ENCODE measurements around the gene PCED1B.
"Not testable (repeated sequence)": the region's sequence is repeated elsewhere in the genome, so short reads cannot be mapped to it uniquely, and the experiment has no call there.

Gene PCED1B

GRCh38 chr12:47095446-47096236 lies 16.2 kb downstream of the PCED1B start:
- DNase-seq: peak; percentile 96

DNA sequence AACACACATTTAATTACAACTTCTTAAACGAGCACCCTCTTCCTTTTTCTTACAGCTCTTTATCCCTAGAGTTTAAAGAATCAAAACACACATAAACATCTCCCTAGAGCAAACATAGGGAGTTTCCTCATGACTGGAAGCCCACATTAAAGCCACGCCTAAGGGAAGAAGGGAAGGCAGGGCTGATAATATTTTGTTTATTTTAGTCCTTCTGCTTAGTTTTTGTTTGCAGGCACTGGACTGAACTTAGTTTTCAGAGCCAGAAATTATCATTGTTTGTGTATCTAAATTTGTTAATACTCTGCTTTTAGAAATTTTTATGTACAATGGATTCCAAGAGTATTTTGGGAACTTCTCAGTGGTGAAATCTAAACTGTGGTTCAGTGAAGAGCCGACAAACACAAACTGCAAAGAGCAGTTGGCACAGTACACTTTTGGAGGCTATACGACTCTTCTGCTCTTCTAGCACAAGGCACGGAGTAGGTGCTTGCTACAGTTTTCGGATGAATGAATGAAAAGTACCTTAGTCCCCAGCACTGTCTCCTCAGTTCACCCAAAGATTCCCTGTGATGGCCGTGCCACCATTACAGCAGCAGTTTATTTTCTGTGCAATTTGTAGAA lies 18.0 kb downstream of the PCED1B start:
- DNase-seq: peak; percentile 43

- DNase-seq: no peak
Observed at GRCh38 chr12:47098099-47098498, 18.7 kb downstream of the PCED1B start.

DNA sequence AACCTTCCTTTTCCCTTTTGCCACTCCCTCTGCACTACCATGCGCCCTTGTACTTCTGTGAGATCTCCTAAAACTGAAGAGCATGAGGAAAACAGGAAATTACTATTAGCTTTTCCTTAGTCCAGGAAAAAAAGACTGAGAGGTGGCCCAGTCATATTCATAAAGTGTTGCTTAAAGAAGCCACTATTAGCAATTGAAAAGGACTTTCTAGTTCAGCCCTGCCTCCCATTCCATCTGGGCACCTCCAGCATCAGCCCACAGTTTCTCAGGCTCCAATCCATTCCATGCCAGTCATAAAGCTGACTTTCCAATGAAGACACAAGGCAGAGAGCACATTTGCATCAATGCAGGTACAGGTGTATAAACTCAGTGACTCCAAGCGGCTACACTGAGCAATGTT lies 20.2 kb downstream of the PCED1B start:
- no peak for DNase-seq

- DNase-seq: no peak
Observed at GRCh38 chr12:47100160-47100559, 20.7 kb downstream of the PCED1B start.

- no peak for DNase-seq
Observed at GRCh38 chr12:47102406-47102805, 23.0 kb downstream of the PCED1B start.

GRCh38 chr12:47102845-47103651 lies 23.6 kb downstream of the PCED1B start:
- DNase-seq: peak; percentile 77

- DNase-seq: no peak
Observed at GRCh38 chr12:47105914-47106674, 26.7 kb downstream of the PCED1B start.

GRCh38 chr12:47107446-47107845 lies 28.0 kb downstream of the PCED1B start:
- no peak for DNase-seq

- DNase-seq: no peak
Observed at GRCh38 chr12:47107926-47108325, 28.5 kb downstream of the PCED1B start.

- DNase-seq: no peak
Observed at GRCh38 chr12:47110011-47110541, 30.7 kb downstream of the PCED1B start.

DNA sequence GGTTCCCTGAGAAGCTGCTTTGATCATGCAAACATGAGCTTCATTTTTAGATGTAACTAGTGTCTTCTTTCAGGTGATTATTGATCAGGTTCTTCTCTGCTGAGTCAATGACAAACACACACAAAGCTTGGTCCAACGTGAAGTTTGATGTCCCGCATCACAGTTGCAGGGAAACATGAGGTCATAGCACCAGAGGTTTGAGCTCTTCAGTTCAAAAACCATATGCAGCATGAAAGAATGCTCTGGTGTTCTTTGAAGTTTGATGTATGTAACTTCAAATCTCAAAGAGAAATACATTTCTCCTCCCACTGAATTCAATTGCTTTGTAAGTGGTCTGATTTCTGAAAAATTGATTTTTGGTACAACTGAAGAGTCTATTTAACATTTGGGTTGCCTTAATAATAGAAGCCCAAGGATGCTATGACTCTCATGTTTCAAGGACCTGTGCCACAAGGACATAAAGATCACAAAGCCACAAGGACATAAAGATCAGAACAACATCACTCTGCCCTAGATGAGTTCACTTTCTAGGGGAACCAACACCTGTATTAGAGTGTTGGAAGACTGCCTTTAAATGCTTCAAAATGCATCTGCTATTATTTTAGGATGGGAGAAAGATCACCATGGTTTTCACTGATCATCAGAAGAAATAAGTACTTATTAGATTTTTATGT lies 31.4 kb downstream of the PCED1B start:
- DNase-seq: no peak

DNA sequence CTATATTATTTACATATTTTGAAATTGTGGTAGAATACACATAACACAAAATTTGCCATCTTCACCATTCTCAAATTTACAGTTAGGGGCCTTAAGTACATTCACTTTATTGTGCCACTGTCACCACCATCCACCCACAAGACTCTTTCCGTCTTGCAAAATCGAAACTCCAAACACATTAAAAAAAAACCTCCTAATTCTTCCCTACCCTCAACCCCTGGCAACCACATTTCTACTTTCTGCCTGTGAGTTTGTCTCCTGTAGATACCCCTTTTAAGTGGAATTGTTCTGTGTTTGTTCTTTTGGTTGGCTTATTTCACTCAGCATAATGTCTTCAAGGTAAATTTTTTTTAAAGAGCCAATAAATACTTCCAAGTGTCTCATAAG lies 32.0 kb downstream of the PCED1B start:
- DNase-seq: no peak

- no peak for DNase-seq
Observed at GRCh38 chr12:47111854-47112253, 32.4 kb downstream of the PCED1B start.

DNA sequence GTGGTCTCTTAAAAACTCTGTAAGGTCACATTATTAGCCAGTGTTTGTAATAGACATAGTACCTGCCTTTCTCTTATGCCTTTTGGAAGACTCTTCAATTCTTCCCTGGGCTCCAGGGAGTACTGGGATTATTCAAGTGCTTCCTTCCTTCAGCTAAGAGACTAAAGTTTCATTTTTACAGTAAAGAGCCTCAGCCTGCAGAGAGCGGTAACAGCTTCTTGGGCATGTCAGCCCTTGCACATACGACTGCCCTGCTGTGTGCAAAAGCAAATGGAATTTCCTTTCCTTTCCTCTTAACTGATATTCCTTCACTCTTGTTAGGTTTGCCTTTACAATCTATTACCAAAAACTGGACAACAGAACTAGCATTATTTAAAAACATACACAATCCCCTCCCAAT lies 33.3 kb downstream of the PCED1B start:
- DNase-seq: no peak

DNA sequence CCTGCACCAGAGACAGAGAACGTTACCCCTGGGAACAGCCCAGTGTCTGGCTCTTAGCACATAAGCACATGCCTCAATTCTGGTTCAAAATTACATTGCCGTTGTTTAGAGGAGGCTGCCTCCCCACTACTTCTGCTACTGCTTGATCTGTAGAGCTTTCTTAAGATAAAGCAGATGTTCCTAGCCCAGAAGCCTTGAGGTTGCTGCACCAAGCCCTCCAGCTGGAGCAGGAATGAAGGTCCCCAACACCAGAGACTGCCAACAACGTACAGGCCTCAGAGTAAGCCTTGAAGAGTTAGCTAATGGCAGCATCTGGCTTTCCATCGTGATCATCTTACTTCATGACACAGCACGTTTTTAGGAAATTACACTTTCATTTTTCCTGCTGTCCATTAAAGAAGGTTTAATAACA lies 35.1 kb downstream of the PCED1B start:
- no peak for DNase-seq

GRCh38 chr12:47117305-47117704 lies 37.9 kb downstream of the PCED1B start:
- DNase-seq: not testable (repeated sequence)

DNA sequence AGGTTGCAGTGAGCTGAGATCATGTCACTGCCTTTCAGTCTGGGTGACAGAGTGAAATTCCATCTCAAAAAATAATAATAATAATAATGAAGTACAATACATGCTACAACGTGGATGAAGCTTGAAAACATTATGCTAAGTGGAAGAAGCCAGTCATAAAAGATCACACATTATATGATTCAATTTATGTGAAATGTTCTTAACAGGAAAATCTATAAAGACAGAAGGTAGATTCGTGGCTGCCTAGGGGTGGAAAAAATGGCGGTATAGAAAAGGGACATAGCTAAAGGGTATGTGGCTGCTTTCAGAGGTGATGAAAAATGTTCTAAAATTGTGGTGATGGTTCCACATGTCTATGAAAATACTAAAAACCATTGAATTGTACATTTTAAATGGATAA lies 41.3 kb downstream of the PCED1B start:
- DNase-seq: no peak

DNA sequence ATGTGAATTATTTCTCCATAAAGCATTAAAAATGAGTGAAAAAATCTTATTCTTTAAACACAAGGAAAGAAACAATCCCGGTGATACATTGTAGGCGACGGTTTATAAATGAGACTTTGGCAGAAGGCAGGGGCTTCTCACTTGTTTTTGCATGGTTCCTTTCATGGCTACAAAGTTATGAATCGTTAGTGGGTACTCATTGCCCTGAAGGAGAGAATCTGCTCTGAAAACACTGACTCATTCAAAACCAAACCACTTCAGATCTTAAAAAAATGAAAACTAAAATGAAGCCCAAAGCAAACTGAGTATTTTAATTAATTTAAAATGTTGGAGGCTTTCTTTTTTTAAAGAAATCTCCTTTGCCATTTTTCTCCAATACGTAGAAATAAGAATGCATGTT lies 41.7 kb downstream of the PCED1B start:
- peak; percentile 37 for DNase-seq

- DNase-seq: no peak
Observed at GRCh38 chr12:47122602-47123001, 43.2 kb downstream of the PCED1B start.

DNA sequence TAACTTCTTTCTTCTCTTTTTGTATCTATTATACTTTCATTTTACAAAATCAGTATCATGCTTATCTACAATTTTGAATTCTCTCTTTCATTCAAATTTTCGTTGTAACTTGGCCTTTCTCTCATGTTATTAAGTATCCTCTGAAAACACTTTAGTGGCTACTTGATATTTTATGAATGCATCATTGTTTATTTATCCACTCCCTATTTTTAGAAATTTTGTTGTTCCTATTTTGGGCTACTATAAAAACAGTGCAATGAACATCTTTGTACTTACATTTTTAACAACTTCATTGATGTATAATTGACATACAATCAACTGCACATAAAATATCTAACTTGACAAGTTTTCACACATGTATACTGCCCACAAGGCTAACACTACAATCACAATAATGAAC lies 44.3 kb downstream of the PCED1B start:
- DNase-seq: no peak

GRCh38 chr12:47124451-47124850 lies 45.0 kb downstream of the PCED1B start:
- peak; percentile 61 for DNase-seq
